Gastrocnemius medialis (tissue), 4 donors: ENCODE data around the gene ZNF524. TPM values are rescaled to one million over a fixed set of nuclear protein-coding genes. Genes with fewer than 3 reads are reported as not detected.
A peak's percentile ranks its signal among the peaks of the same experiment; 100 is the strongest.

Experiments
- ATAC-seq, 2 donors: fragments of 150-250 bp; one replicate each; pipeline ENCODE4 v1.9.1; 2016
- DNase-seq, 2 donors: peaks; one replicate each; pipeline ENCODE4 v3.0.0-alpha.2; 2019
- H3K27ac ChIP-seq, 4 donors: fragments of 200-600 bp; sonication (generic); 1 replicate in 1 of 4; 2 replicates in 3 of 4; pipeline ENCODE4 v1.5.1; 2016 to 2018; ENCODE audit warnings: mild to moderate bottlenecking in 2 of 4, moderate library complexity in 1 of 4
- H3K27me3 ChIP-seq, 3 donors: fragments of 200-600 bp; sonication (generic) in 2 of 3; 1 replicate in 1 of 3; 2 replicates in 2 of 3; pipeline versions ENCODE4 v1.5.1 to v1.6.0; 2016 to 2019; ENCODE audit warnings: mild to moderate bottlenecking in 1 of 3, moderate library complexity in 1 of 3
- H3K36me3 ChIP-seq, 2 donors: fragments of 200-600 bp; sonication (generic) in 1 of 2; one replicate each; pipeline ENCODE4 v1.5.1; 2017 to 2018
- H3K4me1 ChIP-seq, 2 donors: fragments of 200-600 bp; sonication (generic) in 1 of 2; one replicate each; pipeline ENCODE4 v1.5.1; 2016 to 2017; ENCODE audit warnings: mild to moderate bottlenecking in 2 of 2
- H3K4me3 ChIP-seq, 4 donors: fragments of 200-600 bp; sonication (generic) in 3 of 4; 1 replicate in 1 of 4; 2 replicates in 3 of 4; pipeline ENCODE4 v1.5.1; 2016 to 2019; ENCODE audit warnings: mild to moderate bottlenecking in 2 of 4
- H3K9me3 ChIP-seq, 3 donors: fragments of 200-600 bp; sonication (generic) in 2 of 3; 1 replicate in 1 of 3; 2 replicates in 2 of 3; pipeline ENCODE4 v1.5.1; 2016 to 2019
- POLR2A ChIP-seq, 2 donors: fragments of 450-650 bp; IDR thresholded peaks; one replicate each; pipeline ENCODE4 v1.6.1; 2017; ENCODE audit warnings: antibody characterized with exemption in 2 of 2, mild to moderate bottlenecking in 2 of 2, moderate library complexity in 2 of 2
- in situ Hi-C, 4 donors: fragments of 200-750 bp; cut with MboI; loops; one replicate each; pipeline versions ENCODE4 v1.15.0 to v1.8.0; 2017; ENCODE audit warnings: low sequenced_read_pairs in 4 of 4
- intact Hi-C: fragments of 100-400 bp; cut with DNase I; formaldehyde crosslinking; loops from one replicate; pipeline ENCODE4 v1.15.1; 2023; ENCODE audit warnings: low total_unique reads
- total RNA-seq, 4 donors: library from RNA; depleted of rRNA; stranded (reverse); fragments of >200 nt; gene quantifications; one replicate each; pipeline versions ENCODE4 v1.1.0 to v1.2.3, GENCODE V29; 2016
- TF ChIP-seq, protein P1 (sequence below), 5 experiments: fragments of 450-650 bp in 3 of 5; fragments of 200-600 bp in 2 of 5; sonication (generic) in 2 of 5; IDR thresholded peaks in 4 of 5; conservative IDR thresholded peaks in 1 of 5; 1 replicate in 4 of 5; 2 replicates in 1 of 5; pipeline ENCODE4 v1.5.1; 2016 to 2019; ENCODE audit warnings: antibody characterized with exemption in 5 of 5, mild to moderate bottlenecking in 3 of 5, moderate library complexity in 3 of 5

Gene ZNF524
- total RNA-seq, 4 donors from 2014 or later, result 35.6 to 61.7 (median 47.0) TPM

DNA sequence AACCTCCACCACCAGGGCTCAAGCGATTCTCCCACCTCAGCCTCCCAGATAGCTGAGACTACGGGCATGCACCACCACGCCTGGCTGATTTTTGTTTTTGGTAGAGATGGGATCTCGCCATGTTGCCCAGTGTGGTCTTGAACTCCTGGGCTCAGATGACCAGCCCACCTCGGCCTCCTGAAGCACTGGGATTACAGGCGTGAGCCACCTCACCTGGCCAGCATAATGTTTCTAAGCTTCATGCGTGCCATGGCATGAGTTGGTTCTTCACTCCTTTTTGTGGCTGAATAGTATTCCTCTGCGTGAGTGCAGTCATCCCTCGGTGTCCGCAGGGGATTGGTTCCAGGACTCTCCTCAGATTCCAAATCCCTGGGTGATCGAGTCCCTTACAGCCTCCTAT lies 15.2 kb upstream of the ZNF524 start:
- Histone ChIP-seq H3K27ac (peak overlapping the region in 1 of 4 donors; percentile 7), H3K4me1 (peaks cover 21 to 30% of the 10 kb centered on the region in 2 donors), H3K4me3 (no peak overlapping the region), H3K36me3 (no peaks in the 10 kb centered on the region), H3K27me3 (peaks cover 3 to 11% (median 6%) of the 10 kb centered on the region in 3 donors), H3K9me3 (no peaks in the 10 kb centered on the region)
- TF ChIP-seq POLR2A (IDR thresholded peaks at IDR 0.05), result no peak
- TF ChIP-seq, protein P1, sequence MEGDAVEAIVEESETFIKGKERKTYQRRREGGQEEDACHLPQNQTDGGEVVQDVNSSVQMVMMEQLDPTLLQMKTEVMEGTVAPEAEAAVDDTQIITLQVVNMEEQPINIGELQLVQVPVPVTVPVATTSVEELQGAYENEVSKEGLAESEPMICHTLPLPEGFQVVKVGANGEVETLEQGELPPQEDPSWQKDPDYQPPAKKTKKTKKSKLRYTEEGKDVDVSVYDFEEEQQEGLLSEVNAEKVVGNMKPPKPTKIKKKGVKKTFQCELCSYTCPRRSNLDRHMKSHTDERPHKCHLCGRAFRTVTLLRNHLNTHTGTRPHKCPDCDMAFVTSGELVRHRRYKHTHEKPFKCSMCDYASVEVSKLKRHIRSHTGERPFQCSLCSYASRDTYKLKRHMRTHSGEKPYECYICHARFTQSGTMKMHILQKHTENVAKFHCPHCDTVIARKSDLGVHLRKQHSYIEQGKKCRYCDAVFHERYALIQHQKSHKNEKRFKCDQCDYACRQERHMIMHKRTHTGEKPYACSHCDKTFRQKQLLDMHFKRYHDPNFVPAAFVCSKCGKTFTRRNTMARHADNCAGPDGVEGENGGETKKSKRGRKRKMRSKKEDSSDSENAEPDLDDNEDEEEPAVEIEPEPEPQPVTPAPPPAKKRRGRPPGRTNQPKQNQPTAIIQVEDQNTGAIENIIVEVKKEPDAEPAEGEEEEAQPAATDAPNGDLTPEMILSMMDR (IDR thresholded peaks at IDR 0.05 in 4 of 5, conservative IDR thresholded peaks at IDR 0.05 in 1 of 5), result no peak
- intact Hi-C loops, result loop anchor here (5.0 kb wide), 1 partner anchor 78 kb away; no protein-coding TSS in a partner anchor
- ATAC-seq (no peak), DNase-seq (no peak)
- in situ Hi-C loops, result loop anchor here in 2 of 4 donors (10.0 kb wide), 2 partner anchors 50 to 70 kb away; no protein-coding TSS in a partner anchor

DNA sequence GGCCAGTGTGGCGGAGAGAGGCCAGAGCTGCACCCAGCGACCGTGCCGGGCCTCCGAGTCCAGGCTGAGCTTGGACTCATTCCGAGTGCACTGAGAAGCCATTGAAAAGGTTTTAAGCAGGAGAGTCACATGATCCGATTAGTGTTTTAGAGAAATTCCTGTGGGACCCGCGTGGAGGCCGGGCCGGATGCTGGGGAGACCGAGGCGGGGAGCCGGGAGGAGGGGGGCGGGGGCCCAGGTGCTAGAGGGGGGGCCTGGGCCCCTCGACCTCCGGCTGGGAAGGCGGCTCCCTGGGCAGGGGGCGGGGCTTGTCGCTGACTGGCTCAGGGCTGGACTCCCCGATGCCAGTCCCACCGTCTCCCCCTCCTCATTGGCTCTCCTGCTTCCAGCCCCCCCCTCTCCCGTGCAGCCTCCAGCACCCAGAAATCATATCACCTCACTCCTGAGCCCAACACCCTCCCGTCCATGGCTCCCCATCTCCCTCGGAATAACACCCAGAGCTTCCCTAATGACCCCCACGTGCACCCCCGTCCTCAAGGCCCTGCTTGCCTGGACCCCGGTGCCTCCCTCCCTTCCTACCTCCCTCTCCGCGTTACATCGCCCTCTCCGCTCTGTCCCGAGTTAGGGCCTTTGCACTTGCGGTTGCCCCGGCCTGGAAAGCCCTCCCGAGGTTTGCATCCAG lies 14.3 kb upstream of the ZNF524 start:
- intact Hi-C loops (loop anchor here (5.0 kb wide), 1 partner anchor 78 kb away; no protein-coding TSS in a partner anchor), in situ Hi-C loops (loop anchor here in 2 of 4 donors (10.0 kb wide), 2 partner anchors 49 to 71 kb away; no protein-coding TSS in a partner anchor)
- H3K4me3 ChIP-seq, result peak overlapping the region; percentile 20 to 39 (median 34)
- peak overlapping the region in 3 of 4 donors; percentile 6 to 55 (median 7) for H3K27ac ChIP-seq
- peaks cover 20 to 30% of the 10 kb centered on the region in 2 donors for H3K4me1 ChIP-seq
- H3K9me3 ChIP-seq, result no peaks in the 10 kb centered on the region
- no peak for TF ChIP-seq POLR2A (IDR thresholded peaks at IDR 0.05)
- TF ChIP-seq, protein P1 (IDR thresholded peaks at IDR 0.05 in 4 of 5, conservative IDR thresholded peaks at IDR 0.05 in 1 of 5), result no peak
- DNase-seq (no peak), ATAC-seq (no peak)
- peaks cover 3 to 11% (median 6%) of the 10 kb centered on the region in 3 donors for H3K27me3 ChIP-seq
- no peaks in the 10 kb centered on the region for H3K36me3 ChIP-seq

DNA sequence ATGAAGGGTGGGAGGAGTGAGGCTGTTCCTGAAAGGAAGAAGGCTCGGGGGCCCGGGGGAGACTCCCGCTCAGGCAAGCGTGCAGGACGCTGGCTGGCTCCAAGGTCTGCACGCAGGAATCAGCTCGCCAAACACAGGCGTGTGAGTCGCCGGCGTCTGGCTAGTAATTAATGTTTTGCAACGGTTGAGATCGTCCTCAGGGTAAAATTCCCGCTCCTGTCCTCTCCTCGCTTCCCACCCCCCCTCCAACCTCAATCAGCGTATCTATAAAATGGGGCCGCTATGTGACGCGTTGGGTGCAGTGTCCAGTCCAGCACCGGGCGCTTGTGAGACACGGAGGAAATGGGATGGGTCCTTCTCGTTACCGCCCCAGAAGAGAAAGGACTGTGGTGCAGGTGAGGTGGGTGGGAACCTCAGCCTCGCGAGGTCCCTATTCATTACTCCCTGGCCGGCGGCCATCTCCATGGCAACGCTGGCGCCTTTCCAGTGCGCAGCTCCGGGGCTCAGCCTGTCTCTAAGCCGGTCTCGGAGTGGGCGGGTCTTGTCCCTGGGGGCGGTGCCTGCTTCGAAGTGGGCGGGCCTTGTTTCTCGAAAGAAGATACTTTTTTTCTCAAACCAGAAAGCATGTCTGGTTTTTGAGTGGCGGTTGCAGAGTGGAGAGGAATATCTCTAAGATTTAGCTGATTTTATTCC lies 13.0 kb upstream of the ZNF524 start:
- H3K27me3 ChIP-seq, result peaks cover 3 to 11% (median 6%) of the 10 kb centered on the region in 3 donors
- no peaks in the 10 kb centered on the region for H3K9me3 ChIP-seq
- H3K4me1 ChIP-seq, result peaks cover 18 to 20% of the 10 kb centered on the region in 2 donors
- intact Hi-C loops, result loop anchor here (5.0 kb wide), 1 partner anchor 80 kb away; no protein-coding TSS in a partner anchor
- ATAC-seq, result peak; percentile 87 to 91
- H3K27ac ChIP-seq, result no peak overlapping the region
- DNase-seq, result peak; percentile 77 to 84
- TF ChIP-seq, protein P1 (IDR thresholded peaks at IDR 0.05 in 4 of 5, conservative IDR thresholded peaks at IDR 0.05 in 1 of 5), result no peak
- TF ChIP-seq POLR2A (IDR thresholded peaks at IDR 0.05), result no peak
- H3K36me3 ChIP-seq, result peaks cover 0 to 2% of the 10 kb centered on the region in 2 donors
- peak overlapping the region; percentile 35 to 55 (median 50) for H3K4me3 ChIP-seq
- in situ Hi-C loops, result loop anchor here in 2 of 4 donors (10.0 kb wide), 2 partner anchors 48 to 72 kb away; no protein-coding TSS in a partner anchor

DNA sequence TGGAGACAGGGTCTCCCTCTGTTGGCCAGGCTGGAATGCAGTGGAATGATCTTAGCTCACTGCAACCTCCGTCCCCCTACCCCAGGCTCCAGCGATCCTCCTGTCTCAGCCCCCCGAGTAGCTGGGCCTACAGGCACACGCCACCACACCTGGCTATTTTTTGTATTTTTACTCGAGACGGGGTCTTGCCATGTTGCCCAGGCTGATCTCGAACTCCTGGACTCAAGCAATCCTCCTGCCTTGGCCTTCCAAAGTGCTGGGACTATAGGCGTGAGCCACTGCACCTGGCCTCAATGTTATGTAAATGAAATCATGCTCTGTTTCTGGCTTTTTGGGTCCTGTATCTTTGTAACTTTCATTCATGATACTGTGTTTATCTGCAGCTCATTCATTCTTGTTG lies 11.3 kb upstream of the ZNF524 start:
- no peak overlapping the region for H3K4me3 ChIP-seq
- ATAC-seq, result no peak

More for the DNA sequence above, 11.3 kb upstream of the ZNF524 start:
- no peak overlapping the region for H3K27ac ChIP-seq
- H3K9me3 ChIP-seq, result no peaks in the 10 kb centered on the region
- DNase-seq, result no peak
- peaks cover 18 to 20% of the 10 kb centered on the region in 2 donors for H3K4me1 ChIP-seq
- peaks cover 0 to 5% of the 10 kb centered on the region in 2 donors for H3K36me3 ChIP-seq
- TF ChIP-seq, protein P1 (IDR thresholded peaks at IDR 0.05 in 4 of 5, conservative IDR thresholded peaks at IDR 0.05 in 1 of 5), result no peak
- TF ChIP-seq POLR2A (IDR thresholded peaks at IDR 0.05), result no peak
- intact Hi-C loops (loop anchor here (5.0 kb wide), 1 partner anchor 81 kb away; no protein-coding TSS in a partner anchor), in situ Hi-C loops (loop anchor here in 2 of 4 donors (10.0 kb wide), 2 partner anchors 46 to 74 kb away; no protein-coding TSS in a partner anchor)
- H3K27me3 ChIP-seq, result peaks cover 3 to 11% (median 6%) of the 10 kb centered on the region in 3 donors
